ENCODE data around the gene CACNA1C.

Gene CACNA1C

DNA sequence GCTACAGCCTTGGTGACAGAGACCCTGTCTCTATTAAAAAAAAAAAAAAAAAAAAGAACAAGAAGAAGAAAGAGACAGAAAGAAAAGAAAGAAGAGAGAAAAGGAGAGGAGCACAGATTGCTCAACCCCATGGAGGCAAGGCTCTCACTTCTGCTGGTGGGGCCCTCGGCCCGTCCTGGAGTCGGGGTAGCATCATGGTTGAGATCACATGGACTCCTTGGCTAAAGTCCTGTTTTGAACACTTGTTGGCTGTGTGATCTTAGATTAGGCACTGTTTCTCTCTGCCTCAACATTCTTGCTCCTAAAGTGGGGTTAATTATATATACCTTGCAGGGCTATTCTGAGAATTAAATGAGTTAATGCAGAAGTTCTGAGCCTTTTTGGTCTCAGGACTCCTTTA is 207.7 kb downstream of the CACNA1C start:
- DNase-seq, result no peak

DNA sequence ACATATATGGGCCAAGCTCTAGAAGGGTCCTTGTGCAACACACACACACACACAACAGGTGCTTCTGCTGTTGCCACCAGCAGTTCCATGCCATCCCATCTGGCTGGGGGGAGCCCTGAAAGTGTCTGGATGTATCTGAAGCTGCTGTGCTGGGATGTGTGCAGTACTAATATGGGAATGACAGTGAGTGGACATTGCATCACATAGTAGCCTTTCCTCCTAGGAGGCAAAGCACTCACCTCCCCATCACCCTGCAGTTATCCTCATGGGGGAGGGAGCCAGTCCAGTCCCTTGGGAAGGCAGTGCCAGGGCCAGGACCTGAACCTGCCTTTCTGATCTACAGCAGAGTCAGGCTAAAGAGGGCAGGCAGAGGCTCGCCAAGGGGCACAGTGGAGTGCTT is 208.9 kb downstream of the CACNA1C start:
- DNase-seq, result no peak

DNA sequence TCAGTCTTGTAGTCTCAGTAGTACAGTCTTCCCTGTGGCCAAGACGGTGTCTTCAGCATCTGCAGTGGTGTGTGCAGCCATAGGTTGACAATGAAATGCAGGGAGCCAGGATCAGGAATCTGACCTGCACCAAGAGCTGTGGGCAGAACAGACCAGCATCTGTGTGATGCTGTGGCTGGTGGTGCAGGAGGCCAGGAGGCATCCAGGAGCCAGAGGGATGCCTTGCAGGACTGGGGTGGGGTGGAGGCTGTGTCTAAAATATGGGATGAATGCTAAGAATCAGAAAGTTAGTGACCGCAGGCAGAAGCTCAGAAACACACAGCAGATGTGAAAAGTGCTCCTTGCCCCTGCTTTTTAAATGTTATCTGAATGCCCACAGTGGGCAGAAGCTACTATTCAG is 209.7 kb downstream of the CACNA1C start:
- no peak for DNase-seq

DNA sequence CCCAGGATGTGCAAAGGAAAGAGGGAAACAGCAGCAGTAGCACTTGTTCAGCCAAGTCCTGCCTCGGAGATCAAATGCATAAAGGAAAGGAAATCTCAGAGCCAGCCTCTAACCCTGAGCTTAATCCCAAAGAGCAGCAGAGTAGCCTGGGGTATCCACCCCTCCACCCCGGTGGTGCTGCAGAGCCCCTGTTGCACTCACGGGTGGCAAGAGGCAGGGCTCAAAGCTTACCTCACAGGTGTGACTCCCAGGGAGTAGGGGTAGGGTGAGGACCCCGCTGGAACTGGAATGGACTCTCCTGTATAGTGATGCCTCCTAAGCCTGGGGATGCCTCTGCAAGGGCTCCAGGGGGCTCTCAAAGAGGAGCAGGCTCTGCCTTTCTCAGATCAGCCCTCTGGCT is 211.1 kb downstream of the CACNA1C start:
- no peak for DNase-seq

DNA sequence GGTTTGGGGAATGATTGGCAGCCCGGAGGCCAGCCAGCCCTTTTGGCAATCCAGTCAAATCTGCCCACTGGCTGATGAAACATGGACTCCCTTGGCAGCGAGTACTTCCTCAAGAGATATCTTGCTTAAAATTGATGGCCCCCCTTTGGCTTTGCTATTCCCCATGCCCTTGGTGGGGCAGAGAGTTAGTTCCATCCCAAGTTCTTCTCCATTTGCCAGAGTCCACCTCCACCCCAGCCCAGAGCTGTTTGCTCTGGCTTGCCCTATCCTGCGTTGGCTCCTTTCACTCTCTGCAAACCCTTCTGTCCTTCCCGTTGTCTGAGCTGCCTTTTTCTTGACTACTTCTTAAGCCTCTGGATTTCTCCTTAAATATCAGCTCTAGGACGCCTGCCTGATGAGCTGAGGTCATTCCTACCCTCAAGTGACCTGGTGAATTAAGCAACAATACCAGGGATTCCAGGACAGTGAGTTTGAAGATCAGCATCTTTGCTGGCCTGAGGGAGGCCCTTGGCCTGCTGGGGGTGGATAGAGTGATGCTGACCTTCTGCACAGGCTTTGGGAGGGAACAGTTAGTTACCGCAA is 212.0 kb downstream of the CACNA1C start:
- DNase-seq, result no peak

DNA sequence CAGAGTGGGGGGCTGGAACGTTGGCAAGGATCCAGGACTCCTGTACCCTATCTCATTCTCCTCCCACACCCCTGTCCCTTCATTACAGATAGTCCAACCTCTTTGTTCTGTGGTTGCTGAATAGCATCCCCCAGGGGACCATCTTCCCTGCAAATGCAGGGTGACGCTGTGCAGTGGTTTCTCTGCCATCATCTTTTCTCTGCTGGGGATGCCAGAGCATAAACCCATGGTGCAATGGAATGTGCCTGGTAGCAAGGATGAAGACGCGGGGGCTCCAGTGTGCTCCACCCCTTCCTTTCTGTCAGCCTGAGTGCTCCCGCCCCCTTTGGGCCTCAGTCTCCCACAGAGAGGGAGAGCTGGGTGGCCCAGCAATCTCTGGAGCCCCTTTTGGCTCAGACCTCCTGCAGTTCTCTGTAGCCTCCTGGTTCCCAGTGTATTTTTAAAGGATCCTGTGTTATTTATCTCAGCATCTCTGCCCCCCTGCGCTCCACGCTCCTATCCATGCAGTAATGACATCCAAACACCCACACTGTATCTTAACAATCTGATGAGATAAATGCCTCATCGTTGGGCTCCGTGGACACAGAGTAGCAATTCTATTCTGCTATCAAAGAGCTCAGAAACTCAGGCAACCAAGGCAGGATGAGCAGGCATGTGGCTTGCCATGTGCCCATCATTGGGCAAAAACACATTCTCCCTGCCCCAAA is 212.8 kb downstream of the CACNA1C start:
- DNase-seq, result no peak

DNA sequence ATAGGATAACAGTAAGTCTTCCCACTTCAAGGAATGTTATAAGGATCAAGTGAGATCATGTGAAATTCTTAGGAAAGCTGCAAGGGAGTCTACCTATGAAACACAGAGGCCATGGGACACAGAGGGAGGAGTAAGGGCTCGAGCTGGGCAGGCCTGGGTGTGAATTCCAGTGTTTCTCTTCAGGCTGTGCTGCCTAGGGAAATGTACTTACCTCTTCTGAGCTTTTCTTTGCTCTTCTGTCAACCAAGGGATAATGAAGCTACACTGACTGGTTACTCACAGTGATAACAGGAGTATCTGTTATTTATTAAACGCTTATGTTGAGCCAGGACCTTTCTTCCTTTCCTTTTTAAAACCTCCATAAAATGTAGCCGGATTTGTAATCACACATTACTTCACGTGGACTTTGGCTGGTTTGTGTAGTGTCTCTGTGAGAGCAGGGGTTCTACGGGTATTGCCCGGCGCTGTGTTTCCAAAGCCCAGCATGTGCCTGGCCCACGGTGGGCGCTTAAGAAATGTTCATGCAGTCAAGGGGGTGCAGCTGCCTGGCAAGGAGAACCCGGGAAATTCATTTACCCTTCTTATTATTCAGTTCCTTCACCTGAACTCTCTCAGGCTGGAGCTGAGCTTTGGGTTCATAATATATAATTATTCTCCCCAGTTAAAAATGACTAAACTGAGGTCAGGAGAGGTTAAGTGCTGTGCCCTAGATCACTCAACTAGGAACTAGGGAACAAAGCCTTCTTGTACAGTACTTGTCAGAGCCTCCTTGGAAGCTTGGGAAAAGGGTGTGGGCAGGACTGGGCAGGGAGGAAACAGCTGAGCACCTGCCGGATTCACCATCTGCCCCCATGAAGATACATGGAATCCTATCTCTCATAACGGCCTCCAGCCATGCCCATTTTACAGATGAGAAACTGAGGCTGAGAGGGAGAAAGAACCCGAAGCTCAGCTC is 214.2 kb downstream of the CACNA1C start:
- DNase-seq, result no peak

DNA sequence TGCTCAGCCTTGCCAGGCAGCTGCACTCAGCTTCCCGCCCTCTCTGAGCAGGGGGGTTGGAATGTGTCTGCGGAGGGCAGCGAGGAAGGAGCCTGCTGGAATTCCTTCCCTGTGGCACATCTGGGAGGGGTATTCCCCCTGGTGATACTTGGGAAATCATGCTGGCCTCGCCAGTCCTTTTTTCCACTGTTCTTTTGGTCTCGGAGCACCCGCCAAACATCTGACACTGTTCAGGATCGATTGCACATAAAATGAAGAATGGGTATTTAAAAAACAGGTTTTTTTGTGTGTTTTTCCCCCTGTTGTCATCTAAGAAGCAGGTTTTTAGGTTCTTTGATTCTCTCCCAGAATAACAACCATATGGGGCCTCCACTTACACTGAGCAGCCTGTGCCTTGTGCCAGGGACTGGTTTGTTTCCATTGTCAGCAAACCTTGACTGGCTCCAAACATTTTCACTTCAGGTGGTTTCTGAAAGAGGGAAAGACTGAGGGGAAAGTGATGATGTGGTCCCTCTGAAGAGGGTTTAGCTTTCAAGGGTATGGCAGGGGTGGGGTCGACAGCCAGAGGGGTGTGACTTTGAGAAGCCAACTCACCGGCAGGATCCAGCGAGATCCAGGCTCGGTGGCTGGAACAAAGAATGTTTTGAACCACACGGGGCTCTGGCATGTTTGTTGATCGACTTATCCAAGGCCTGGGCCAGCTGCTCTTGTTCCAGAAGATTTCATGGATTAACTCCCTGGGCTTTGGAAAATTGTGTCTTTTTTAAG is 215.1 kb downstream of the CACNA1C start:
- no peak for DNase-seq

DNA sequence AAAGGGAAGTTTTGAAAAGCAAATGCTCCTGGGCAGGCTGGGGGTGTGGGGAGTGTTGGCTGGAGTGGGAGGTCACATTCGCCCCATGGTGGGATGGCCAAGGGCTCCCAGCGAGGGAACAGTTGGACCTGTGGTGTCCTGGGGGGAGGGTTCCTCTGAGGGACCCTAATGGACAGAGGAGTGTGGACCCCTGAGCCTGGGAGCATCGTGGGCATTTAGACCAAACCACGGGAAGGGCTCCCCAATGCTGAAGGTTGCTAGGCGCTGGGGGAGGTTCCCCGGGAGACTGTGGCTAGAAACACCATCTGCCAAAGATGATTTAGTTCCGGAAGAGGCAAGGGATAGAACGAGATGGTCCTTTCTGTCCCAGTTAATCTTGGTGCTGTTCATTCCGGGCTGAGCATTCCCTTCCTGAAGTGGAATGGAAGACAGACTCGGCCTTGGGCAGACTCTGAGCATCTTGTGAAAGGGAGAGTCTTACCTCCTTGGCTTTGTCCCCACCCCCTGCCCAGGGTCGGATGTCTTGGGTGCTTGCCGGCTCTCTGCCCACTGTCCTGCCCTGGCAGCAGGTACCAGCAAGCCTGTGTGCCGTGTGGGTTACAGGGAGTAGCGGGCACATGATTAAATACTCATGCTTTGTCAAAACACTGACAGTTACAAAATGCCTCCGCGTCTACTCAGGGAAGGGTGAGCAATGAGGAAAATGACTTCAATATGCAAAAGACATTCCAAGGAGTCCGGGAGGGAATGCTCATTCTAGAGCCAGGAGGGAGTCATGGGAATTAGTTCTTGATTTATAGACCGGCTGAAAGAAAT is 215.9 kb downstream of the CACNA1C start:
- no peak for DNase-seq

DNA sequence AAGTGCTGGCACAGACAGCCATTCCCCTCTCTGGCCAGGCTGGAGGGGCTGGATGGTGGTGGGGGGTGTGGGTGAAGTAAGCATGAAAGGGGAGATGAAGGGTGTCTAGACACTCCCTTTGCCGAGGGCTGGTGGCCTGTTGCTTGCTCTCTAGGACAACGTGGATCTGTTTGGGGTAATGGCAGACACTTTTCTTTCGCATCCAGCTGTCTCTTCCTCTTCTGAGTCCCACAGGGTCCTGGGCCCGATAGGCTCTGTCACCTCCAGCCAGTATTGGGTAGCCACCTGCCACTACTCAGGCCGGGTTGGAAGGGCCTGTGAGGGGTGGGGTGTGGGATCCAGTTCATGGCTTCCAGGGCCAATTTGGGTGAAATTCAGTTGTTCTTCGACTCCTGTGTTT is 218.1 kb downstream of the CACNA1C start:
- DNase-seq, result no peak

DNA sequence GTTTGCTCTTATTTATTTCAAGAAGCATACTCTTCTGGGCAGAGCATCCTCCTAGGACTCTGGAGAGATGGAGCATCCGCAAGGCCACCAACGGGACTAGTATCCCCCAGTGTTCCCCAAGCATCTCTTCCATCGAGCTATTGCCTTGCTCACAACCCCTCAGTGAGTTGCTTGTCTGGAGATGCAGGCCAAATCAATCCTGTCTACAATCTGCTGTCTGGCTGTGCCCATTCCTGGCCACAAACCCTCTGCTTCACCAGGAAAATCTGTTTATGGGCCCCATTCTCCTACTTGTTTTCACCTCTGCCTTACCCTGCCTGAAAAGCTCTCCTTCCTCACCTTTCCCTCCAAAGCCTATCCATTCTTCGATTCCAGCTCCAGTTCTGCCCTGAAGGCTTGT is 219.2 kb downstream of the CACNA1C start:
- DNase-seq, result no peak

DNA sequence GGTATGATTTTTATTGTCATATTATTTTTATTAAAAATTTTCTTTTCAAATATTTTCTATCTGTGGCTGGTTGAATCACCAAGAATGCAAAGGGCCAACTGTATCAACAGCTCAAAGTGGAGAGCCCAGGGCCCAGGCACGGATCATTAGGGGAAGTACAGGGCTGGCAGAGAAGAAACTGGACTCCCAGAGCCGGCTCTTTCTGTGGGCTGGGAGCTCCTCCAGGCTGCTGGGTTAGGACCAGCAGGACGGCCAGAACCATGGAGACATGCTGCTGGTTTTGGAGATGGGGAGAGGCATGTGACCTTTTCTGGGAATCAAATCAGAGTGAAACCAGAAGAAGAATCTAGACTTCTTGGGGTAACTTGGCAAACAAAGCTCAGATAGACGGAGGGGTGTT is 220.5 kb downstream of the CACNA1C start:
- DNase-seq, result no peak

DNA sequence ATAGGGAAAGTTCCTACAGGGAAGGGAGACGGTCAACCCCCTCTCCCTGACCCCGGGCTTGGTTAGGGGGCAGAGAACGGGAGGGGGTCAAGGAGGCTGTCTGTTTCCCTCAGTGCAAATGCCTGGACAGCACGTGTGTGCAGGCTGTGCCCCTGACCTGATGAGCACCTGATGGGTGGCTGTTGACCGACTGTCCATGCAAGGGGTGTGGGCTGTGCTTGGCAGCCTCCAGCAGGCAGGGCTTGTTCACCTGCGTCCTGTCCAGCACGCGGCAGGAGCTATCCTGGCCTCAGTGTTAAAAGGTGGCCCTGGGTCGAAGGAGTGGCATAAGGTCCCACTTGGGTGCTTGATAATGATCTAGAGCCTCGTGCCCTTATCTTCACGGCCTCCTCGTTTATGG is 221.0 kb downstream of the CACNA1C start:
- DNase-seq, result no peak

DNA sequence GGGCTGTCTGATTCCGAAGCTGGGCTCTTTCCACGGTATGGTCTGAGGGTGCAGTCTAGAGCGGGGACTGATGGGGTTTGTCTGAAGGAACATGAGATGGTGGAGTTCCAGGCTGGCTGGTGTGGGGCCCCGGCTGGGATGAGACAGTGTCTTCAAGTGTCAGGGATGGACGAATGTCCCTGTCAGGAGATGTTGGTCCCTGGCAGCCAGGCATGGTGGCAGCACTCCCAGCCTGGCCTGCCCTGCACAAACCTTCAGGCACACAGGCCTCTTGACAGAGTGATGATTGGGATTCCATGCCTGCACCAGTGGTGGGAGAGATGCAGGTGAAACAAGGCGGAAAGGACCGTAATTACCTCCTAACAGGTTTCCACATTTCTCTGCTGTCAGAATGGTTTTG is 221.9 kb downstream of the CACNA1C start:
- DNase-seq, result no peak

DNA sequence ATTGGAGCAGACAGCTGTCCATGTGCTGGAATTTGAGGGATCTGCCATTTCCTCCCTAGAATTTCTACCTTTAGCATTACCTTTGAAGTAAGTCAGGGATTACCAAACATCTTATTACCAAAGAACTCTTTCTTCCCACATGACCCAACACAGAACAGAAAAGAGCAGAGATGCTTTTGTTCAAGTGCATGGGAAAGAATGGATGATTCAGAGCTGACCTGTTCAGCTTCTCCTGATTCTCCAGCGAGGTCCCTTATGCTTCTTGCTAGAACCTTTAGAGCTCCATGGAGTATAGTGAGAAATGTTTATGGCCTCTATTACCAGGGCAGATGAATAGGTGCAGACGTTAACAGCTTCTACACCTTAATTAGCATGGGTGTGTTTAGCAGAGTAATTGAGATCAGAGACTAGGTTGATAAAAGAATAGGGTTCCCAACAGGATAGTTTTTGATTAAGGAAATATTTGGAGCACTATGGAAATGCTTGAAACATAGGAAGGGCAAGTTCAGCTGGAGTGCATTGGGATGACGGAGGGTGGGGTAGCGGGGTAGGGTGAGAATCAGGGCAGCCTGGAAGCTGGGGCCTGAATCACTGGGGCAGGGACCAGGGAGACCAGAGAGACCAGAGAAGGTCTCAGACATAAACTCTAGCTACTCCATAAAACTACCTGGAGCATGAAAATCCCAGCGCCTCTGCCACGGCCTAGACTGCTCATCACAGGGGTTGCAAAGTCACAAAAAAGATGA is 223.7 kb downstream of the CACNA1C start:
- no peak for DNase-seq

DNA sequence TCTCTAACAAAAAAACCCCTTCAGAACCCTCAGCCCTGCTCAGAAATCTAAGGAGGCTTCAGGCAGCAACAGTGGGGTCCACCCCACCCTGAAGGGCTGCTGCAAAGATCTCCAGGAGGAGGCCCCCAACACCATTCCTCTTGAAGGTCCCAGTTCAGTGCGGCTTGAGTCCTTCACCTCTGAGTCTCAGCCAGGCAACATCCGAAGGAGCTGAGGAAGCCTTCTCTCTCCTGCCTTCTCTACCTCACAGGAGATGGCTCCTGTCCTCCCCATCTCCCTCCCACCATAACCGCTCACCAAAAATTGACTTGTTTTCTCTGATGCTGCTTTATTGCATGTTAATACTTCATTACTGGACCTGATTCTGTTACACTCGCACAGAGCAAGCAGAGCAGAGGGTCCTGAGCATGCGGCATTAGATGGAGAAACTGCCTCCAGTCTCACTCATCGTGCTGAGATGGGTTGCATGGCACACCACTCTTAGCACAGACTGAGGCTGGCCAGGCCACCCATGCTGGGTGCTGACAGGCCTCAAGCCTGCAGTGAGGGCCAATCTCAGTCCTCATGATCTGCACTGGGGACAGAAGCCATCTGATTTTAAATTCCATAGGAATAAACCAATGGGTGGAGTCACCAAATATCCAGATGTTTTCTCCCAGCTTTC is 224.8 kb downstream of the CACNA1C start:
- DNase-seq, result no peak

DNA sequence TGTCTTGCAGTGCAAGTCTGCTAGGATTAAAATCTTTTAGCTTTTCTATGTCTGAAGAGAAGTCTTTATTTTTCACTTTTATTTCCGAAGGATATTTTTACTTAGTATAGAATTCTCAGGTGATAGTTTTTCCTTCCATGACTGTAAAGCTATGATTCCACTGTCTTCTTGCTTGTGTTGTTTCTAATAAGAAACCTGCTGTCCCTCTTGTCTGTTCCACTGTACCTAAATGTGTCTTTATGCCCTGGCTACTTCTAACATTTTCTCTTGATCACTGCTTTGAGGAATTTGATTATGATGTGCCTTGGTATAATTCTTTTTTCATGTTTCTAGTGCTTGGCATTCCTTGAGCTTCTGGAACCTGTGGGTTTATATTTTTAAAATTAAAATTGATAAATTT is 228.7 kb downstream of the CACNA1C start:
- no peak for DNase-seq

DNA sequence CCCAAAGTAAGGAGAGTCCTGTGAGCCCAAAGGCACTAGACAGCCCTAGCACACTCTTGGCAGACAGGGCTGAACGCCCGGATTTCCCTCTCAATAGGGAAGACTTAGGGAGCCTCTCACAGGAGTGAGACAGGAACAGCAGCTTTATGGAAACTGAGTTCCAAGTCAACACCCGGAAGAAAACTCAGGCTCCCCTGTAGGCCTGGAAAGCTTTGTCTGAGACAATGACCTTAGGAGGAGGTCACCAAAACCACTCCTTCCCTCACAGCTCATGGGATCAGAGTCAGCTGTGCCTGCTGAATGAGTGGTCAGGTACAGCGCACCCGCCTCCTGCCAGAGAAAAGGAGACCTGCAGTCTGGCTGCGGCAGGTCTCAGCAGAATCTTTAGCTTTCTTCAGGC is 229.5 kb downstream of the CACNA1C start:
- DNase-seq, result no peak

DNA sequence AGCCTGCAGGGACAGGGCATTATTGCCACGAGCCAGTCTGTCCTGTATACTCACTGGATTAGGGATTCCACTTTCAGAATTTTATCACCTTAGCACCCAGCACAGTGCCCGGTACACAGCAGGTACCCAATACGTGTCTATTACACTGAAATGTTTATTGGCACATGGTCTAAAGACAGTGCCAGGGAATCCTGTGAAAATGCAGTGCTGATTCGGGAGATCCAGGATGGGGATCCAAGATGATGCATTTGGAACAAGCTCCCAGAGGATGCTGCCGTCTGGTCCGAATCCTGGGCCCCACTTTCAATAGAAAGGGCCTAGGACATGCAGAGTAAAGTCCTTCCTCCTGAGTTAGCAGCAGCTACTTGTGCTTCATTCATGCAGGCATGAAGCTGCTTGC is 230.7 kb downstream of the CACNA1C start:
- DNase-seq, result no peak

DNA sequence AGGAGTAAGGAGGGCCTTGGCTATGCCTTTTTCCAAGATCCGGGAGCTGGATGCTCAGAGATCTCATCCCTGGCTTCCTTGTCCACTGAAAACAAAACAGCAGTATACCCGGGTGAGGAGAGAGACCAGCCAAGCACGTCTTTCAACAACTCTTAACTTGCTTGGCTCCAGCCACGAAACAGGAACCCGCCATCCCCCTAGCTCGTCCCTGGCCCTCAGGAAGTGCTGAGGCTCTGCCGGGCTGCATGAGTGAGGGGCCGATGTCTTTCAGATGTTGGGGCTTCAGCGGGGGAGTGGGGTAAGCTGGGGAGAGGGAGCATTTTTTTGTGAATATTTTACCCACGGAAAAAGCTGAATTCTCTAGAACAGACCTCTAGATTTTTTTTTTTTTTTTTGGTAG is 231.1 kb downstream of the CACNA1C start:
- DNase-seq, result no peak

DNA sequence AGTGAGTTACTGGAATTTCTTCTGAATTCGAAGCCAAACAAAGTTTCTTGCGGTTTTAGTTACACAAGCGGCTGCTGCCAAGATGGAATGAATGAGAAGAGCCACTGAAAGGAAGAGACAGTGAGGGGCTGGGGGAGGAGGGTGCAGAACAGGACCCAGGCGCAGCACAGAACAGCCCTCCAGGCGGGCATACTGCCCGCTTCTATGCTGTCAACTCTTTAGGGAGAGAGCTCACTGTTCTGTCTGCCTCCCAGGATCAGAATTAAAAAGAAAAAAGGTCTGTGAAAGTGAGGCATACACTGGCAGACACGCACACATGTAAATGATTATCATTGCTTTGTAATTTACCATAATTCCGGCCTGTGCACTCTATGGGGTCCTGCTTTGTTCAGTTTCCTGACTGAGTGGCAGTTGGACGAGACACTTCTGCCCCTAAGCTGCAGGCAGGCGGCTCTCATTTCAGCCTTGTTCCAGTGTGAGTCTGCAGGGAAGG is 231.6 kb downstream of the CACNA1C start:
- DNase-seq, result peak; percentile 24
